ENCODE results near the gene PRELID2. TPM values are rescaled to one million over a fixed set of nuclear protein-coding genes. Genes with fewer than 3 reads are reported as not detected.
A peak's percentile ranks its signal among the peaks of the same experiment; 100 is the strongest.
"Not testable (repeated sequence)": the region's sequence is repeated elsewhere in the genome, so short reads cannot be mapped to it uniquely, and the experiment has no call there.

The PRELID2 gene
- total and polyA plus RNA-seq, 4 donors, result 1.2 to 68.1 (median 5.5) TPM

GRCh38 chr5:145840458-145841132 lies 5.5 kb upstream of the PRELID2 start:
- H3K9ac ChIP-seq (ENCODE audit: insufficient read depth in 1 of 2, low read length in 2 of 2), result no peak overlapping the region
- 92 to 96% methylated on average over 3 of the region's 3 CpGs for WGBS, 2 donors
- H3K9me3 ChIP-seq (ENCODE audit: control insufficient read depth in 4 of 4, insufficient read depth in 3 of 4, low read length in 3 of 4), result no peaks in the 10 kb centered on the region
- no peak for TF ChIP-seq CTCF (IDR thresholded peaks at IDR 0.05; ENCODE audit: control extremely low read depth, extremely low read depth)
- peaks cover 0 to 7% (median 1%) of the 10 kb centered on the region in 5 donors for H3K4me1 ChIP-seq (ENCODE audit: control insufficient read depth in 5 of 5, insufficient read depth in 5 of 5, low read length in 5 of 5)
- no peak overlapping the region for H3K4me3 ChIP-seq
- DNase-seq, result no peak
- H3K27ac ChIP-seq (ENCODE audit: low read depth in 1 of 2, low read length in 1 of 2), result no peak overlapping the region
- ATAC-seq (ENCODE audit: insufficient read depth, low FRiP score), result no peak
- no peaks in the 10 kb centered on the region for H3K27me3 ChIP-seq (ENCODE audit: control insufficient read depth in 3 of 3, insufficient read depth in 3 of 3, low read length in 2 of 3)
- H3K36me3 ChIP-seq (ENCODE audit: control insufficient read depth in 4 of 4, insufficient read depth in 4 of 4, low read length in 4 of 4), result no peaks in the 10 kb centered on the region

GRCh38 chr5:145838276-145838675 lies 3.1 kb upstream of the PRELID2 start:
- TF ChIP-seq CTCF (IDR thresholded peaks at IDR 0.05; ENCODE audit: control extremely low read depth, extremely low read depth), result no peak
- ATAC-seq (ENCODE audit: insufficient read depth, low FRiP score), result no peak
- WGBS, 2 donors, result 83 to 92% methylated on average over 6 of the region's 6 CpGs
- Histone ChIP-seq H3K4me1 (ENCODE audit: control insufficient read depth in 5 of 5, insufficient read depth in 5 of 5, low read length in 5 of 5) (peaks cover 0 to 23% (median 1%) of the 10 kb centered on the region in 5 donors), H3K27me3 (ENCODE audit: control insufficient read depth in 3 of 3, insufficient read depth in 3 of 3, low read length in 2 of 3) (no peaks in the 10 kb centered on the region), H3K9me3 (ENCODE audit: control insufficient read depth in 4 of 4, insufficient read depth in 3 of 4, low read length in 3 of 4) (no peaks in the 10 kb centered on the region), H3K36me3 (ENCODE audit: control insufficient read depth in 4 of 4, insufficient read depth in 4 of 4, low read length in 4 of 4) (no peaks in the 10 kb centered on the region), H3K9ac (ENCODE audit: insufficient read depth in 1 of 2, low read length in 2 of 2) (no peak overlapping the region), H3K27ac (ENCODE audit: low read depth in 1 of 2, low read length in 1 of 2) (no peak overlapping the region), H3K4me3 (no peak overlapping the region)
- DNase-seq, result no peak

GRCh38 chr5:145836241-145836640 lies 1.1 kb upstream of the PRELID2 start:
- not testable (repeated sequence) for H3K9me3 ChIP-seq (ENCODE audit: control insufficient read depth in 4 of 4, insufficient read depth in 3 of 4, low read length in 3 of 4); H3K36me3 ChIP-seq (ENCODE audit: control insufficient read depth in 4 of 4, insufficient read depth in 4 of 4, low read length in 4 of 4); H3K27me3 ChIP-seq (ENCODE audit: control insufficient read depth in 3 of 3, insufficient read depth in 3 of 3, low read length in 2 of 3); ATAC-seq (ENCODE audit: insufficient read depth, low FRiP score); H3K27ac ChIP-seq (ENCODE audit: low read depth in 1 of 2, low read length in 1 of 2); H3K4me3 ChIP-seq; H3K9ac ChIP-seq (ENCODE audit: insufficient read depth in 1 of 2, low read length in 2 of 2)
- peaks cover 0 to 29% (median 1%) of the 10 kb centered on the region in 5 donors for H3K4me1 ChIP-seq (ENCODE audit: control insufficient read depth in 5 of 5, insufficient read depth in 5 of 5, low read length in 5 of 5)
- WGBS, 2 donors, result 97 to 98% methylated on average over 13 of the region's 13 CpGs
- peak in 1 of 3 donors; percentile 13 for DNase-seq

GRCh38 chr5:145835848-145836239 lies 702 bp upstream of the PRELID2 start:
- ATAC-seq (ENCODE audit: insufficient read depth, low FRiP score), result peak; percentile 3
- 38 to 56% methylated on average over 18 of the region's 18 CpGs for WGBS, 2 donors
- Histone ChIP-seq H3K9me3 (ENCODE audit: control insufficient read depth in 4 of 4, insufficient read depth in 3 of 4, low read length in 3 of 4) (no peaks in the 10 kb centered on the region), H3K4me1 (ENCODE audit: control insufficient read depth in 5 of 5, insufficient read depth in 5 of 5, low read length in 5 of 5) (peaks cover 0 to 29% (median 1%) of the 10 kb centered on the region in 5 donors), H3K27me3 (ENCODE audit: control insufficient read depth in 3 of 3, insufficient read depth in 3 of 3, low read length in 2 of 3) (no peaks in the 10 kb centered on the region), H3K9ac (ENCODE audit: insufficient read depth in 1 of 2, low read length in 2 of 2) (peak overlapping the region; percentile 44 to 71), H3K4me3 (peak overlapping the region; percentile 62), H3K36me3 (ENCODE audit: control insufficient read depth in 4 of 4, insufficient read depth in 4 of 4, low read length in 4 of 4) (no peaks in the 10 kb centered on the region), H3K27ac (ENCODE audit: low read depth in 1 of 2, low read length in 1 of 2) (peak overlapping the region; percentile 65 to 78)
- peak in 1 of 3 donors; percentile 42 for DNase-seq
- no peak for TF ChIP-seq CTCF (IDR thresholded peaks at IDR 0.05; ENCODE audit: control extremely low read depth, extremely low read depth)
